DMS 273 (cell line): ENCODE data around the gene FBXW11.

Experiments
- DNase-seq: peaks from one replicate; lab custom pipeline; 2025; ENCODE audit not compliant: unreplicated experiment; lab: John Stamatoyannopoulos, UW

Gene FBXW11

DNA sequence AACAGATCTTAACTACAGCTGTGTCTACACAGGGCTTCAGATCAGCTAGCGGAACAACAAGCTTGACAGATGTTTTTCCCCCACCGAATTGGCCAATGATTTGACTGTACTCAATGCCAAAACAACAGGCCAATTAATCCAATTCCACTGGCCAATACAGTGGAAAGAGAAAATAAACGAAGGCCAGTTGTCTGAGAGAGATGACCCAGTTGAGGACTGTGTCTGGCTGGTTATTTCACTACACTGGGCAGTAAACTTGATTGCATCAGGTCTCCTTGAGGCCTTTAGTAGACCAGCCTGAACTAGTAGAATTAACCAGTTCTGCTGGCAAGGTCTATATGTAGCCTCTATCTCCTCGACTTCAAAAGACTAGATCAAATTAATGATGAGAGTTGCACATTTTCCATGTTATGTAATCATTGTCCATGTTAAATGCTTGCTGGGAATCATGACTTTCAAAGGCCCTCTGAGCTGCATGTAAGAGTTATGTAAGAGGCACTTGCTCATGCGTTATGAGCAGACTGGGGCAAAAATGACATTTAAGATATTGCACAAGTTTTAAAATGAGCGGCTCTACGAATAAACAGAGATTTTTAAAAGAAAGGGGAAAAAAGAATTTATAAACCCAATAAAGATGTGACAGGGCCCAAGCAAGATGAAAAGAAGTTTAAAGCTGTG, 192.5 kb downstream of the FBXW11 start:
- DNase-seq, result no peak

DNA sequence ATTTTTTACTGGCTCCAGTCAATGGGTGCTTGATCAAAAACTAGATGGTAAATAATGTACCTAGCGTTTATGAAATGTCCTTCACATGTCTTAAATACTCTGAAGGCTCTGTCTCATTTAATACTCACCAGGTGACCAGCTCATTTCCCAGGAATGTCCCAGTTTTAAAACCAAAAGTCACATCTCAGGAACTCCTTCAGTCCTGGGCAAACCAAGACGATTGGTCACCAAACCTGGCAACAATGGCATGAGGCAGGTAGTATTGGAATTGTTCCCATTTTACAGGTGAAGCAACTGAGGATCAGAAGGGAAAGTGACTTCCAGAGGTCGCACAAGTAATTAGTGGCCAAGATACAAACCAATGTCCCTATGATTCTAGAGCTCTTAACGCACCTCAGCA, 193.2 kb downstream of the FBXW11 start:
- DNase-seq, result no peak
